Measurements from ENCODE around the gene PTGR1.
A peak's percentile ranks its signal among the peaks of the same experiment; 100 is the strongest.
"Not testable (repeated sequence)": the region's sequence is repeated elsewhere in the genome, so short reads cannot be mapped to it uniquely, and the experiment has no call there.

Gene PTGR1
- 0 to 0.72 (median 0) reads per million in 4 experiments for total RNA-seq

DNA sequence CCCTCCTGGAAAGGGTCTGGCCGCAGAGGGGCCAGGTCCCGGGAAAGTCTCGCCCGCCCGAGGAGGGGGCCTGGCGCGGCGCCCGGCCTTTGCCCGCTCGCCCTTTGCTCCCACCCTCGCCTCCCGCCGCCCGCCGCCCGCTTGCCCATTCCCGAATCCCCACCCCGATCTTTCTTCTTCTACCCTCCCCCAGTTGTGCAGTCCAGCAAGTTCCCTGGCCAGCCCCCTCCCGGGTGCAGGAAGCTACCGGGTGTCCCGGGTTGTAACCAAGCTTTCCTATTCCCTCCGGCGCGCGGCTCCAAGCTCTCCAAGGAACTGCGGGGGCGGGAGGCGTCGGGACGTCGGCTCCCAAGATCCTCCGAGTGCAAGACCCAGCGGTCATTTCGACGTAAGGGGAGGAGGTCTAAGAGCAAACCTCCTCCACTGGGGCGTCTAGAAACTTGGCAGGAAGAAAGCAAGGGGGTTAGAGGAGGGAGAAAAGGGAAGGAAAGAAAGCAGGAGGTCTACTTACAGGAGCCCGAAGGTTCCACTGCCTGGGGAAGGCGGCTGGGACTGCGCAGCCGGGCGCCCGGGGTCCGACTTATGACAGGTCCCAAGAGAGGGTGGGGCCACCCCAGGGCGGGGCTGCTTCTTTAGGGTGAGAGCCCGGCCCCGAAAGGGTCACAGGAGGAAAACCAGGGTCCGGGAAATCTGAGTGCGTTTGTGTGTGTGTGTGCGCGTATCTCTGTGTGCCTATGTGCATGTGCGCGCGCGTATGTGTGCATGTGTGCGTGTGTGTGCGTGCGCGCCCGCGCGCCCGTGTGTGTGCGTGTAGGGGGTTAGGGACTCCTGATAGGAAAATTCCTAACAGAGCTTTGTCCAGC lies at the start of gene PTGR1:
Gene PTGR1, minus strand, starts transcription at position 556 of the 863 bp plus-strand sequence. CDS start 2,225 bp downstream, outside the sequence.
- no peak for DNase-seq

DNA sequence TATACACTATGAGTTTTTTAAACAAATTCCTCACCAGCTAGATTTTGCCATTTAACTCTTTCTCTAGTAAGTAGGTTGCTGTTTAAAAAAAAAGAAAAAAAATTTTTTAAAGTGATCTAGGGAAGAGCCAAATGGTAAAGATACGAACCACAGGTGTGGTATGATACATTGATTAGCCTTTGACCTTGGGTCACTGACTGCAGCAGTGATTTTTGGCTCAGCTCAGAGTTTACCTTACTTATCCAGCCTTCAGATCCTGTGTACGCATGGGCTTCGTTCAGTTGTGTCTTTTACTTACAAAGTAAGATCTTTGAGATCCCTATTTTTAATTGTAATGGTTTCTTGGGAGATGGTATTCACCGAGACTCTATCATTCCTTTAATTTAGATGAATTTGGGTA lies 49.6 kb upstream of the PTGR1 start:
- no peak for DNase-seq

DNA sequence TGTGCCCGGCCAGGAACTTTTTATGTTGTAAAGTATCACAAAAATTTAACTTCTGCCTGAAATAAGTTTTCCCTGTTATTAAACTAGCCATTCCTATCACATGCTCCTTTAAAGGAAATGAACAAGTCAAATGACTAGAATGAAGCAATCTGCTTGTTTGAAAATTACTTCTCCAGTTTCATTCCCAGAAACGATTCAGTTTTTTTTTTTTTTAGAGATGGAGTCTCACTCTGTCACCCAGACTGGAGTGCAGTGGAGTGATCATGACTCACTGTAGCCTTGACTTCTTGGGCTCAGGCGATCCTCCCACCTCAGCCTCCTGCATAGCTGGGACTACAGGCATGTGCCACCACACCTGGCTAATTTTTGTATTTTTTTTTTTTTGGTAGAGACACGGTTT lies 48.6 kb upstream of the PTGR1 start:
- no peak for DNase-seq

DNA sequence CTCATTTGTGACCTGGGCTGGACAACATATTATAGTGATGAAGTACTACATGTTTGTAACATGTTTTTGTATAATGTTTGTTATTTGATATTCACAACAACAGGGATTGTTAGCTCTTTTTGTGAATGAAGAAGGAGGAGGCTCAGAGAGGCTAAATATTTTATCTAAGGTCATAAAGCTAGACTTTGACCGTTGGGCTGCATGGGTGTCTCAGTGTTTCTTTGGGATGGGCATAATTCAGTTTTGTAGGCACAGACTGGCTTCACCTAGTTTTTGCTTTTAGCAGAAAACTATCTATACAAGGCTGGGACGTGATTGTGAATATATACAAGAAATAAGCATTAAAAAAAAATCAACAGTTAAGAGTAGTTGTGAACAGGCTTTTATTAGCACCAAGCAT lies 47.0 kb upstream of the PTGR1 start:
- no peak for DNase-seq

DNA sequence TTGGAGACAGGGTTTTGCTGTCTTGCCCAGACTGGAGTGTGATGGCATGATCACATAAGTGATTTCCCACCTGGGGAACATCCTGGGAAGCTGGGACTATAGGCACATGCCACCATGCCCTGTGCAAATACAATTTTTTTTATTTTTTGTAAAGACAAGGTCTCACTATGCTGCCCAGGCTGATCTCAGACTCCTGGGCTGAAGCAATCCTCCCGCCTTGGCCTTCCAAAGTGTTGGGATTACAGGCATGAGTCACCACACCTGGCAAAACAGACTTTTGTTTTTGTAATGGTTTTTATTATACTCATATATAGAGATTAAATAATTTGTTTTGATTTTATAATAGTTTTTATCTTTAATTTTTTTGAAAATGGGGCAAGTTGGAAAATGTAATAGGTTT lies 46.4 kb upstream of the PTGR1 start:
- no peak for DNase-seq

DNA sequence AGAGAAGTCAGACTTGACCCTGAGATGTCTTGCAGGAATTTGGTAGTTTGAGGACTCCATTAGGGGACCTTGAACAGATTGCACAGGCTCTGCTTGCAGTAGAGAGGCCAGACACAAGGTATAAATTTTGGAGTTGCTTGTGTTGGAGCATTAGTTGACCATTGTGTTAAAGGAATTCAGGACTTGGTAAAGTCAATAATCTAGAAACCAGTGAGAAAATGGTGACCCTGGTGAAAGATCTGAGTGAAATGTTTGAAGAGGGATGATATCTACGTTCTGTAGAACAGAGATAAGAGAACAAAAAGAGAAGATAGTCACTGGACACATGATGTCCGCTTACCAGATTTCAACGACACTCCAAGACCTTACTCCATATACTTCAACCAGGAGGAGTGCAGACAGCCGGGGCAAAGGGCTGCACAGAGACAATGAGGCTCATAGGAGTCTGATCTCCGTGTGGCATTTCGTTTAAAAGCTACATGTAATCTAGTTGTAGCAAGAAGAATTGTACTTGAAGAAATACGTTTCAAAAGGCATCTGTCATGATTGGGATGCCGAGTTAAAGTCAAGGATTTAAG lies 44.8 kb upstream of the PTGR1 start:
- no peak for DNase-seq

DNA sequence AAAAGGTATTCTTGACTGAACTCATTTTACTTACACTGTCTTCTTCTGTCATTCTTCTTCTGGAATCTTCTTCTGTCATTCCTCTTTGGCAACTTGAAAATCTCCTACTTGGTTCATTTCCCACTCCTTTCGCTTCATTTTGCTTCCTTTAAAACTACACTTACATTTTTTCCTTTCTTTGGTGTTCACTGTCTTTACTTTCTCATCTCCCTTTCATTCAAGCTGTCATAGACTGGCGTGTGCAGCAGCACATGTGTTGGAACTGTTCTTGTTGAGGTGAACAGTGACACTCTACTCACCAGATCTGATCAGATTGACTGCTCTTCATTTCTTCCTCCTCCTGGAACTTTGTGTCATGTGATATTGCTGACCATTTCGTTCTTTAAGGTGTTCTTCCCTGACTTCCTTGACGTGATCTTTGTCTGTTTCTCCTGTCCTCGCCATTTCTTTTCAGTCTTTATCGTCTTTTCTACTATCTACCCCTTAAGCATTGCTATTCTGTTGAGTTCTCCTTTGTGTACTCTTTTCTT lies 38.0 kb upstream of the PTGR1 start:
- no peak for DNase-seq

DNA sequence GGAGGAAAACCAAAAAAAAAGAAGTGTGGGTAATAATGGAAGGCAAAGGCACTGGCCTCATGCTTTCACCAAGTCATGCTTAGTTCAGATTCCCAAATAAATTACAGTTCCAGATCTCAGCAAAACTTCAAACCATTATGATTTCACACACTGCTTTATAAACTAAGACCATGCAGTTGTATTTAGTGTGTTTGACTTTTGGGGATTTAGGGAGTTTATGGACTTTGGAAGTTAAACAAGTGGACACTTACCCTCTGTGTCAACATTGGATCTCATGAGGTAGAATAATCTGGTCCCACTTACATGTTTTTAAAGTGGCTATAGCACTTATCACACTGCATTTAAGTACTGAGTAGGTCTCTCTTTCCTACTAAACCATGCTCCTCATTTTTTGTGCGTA lies 35.4 kb upstream of the PTGR1 start:
- no peak for DNase-seq

DNA sequence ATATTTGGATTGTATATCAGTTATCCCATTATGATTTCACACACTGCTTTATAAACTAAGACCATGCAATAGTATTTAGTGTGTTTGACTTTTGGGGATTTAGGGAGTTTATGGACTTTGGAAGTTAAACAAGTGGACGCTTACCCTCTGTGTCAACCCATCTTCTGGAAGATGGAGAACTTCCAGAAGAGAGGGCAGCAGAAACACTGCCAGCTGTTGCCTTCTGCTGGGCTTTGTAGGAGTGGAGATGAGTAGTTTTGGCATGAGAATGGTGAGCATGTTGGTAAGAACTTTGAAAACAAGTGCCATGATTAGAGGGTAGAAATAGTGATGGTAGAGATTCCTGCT lies 33.9 kb upstream of the PTGR1 start:
- DNase-seq = no peak

DNA sequence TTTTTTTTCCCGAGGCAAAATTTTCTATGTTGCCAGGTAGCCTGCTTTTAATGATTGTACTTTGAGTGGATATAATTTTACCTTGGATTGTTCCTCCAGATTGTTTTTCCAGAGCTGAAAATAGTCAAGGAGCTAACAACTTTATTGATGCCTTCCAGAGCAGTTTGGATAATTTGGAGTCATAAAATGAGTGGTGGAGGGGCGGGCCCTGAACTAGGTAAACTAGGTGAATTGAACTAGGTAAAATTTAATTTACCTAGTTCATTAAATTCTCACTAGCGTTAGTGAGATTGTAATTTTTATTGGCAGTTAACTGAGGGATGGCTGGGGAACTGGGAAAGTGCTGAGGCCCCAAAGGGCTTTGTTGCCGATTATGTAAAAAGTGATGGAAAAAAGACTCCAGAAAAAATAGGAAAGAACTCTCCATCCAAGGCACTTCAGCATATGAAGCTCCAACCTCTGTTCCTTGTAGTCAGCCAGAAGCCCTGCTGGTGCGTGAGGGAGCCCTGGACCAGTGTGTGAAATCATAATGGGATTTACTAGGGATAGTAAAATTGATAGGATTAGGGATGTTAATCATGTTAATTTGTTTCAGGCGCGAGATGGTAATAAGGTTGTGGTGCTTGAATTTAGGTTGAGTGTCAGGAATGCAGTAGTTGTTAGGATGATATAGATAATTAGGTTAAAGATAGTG lies 33.4 kb upstream of the PTGR1 start:
- DNase-seq = no peak

DNA sequence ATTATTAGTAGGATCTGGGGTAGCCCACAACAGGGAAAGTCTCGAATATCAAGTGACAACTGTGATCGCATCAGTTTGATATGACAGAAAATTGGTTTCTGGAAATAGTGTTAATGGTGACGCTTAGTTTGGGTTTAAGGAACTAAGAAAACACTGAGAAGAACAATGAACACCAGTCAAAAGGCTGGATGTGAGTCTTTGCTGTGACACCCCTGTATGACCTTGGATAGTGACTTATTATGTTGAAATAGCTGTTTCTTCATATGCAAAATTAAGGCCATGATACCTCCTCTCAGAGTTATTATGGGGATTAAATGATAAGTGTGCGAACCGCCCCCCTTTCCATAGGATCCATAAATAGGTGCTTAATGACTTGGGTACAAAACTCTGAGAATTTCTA lies 32.6 kb upstream of the PTGR1 start:
- no peak for DNase-seq

DNA sequence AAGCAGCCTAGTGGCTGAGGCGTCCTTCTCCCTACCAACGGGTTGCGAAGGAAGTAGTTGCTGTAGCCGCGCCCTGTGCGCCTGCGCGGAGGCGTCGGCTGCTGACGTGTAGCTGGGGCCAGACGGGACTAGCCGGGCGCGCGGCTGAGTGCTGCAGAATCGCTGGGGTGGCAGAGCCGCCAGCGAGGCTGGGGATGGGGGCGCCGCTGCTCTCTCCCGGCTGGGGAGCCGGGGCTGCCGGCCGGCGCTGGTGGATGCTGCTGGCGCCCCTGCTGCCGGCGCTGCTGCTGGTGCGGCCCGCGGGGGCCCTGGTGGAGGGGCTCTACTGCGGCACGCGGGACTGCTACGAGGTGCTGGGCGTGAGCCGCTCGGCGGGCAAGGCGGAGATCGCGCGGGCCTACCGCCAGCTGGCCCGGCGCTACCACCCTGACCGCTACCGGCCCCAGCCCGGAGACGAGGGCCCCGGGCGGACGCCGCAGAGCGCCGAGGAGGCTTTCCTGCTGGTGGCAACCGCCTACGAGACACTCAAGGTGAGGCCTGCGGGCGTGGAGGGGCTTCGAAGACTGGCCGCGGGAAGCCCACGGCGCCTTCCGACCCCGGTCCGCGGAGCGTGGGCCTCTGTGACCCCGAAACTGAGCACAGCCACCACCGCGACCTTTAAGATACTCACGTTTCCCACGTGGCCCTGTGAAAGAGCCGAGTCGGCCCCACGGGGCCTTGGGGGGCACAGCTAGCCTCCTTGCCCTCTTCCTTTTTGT lies 31.9 kb upstream of the PTGR1 start, which contains the start of gene DNAJC25:
Gene DNAJC25, plus strand, starts transcription at position 121 of the 758 bp plus-strand sequence. Its CDS starts 74 bp downstream, at position 195.
- DNase-seq = peak; percentile 95

DNA sequence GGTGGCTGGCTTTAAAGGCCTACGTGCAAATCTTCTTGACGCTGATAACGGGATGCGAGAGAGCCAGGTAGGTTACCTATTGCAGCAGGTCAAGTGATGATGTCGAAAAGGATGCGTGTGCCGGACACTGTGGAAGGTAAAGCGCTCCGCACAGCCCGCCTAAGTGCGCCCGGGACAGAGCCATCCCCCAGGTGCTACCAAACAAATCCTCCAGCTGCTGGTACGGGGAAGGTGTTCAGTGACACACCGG lies 31.4 kb upstream of the PTGR1 start:
- DNase-seq = no peak

DNA sequence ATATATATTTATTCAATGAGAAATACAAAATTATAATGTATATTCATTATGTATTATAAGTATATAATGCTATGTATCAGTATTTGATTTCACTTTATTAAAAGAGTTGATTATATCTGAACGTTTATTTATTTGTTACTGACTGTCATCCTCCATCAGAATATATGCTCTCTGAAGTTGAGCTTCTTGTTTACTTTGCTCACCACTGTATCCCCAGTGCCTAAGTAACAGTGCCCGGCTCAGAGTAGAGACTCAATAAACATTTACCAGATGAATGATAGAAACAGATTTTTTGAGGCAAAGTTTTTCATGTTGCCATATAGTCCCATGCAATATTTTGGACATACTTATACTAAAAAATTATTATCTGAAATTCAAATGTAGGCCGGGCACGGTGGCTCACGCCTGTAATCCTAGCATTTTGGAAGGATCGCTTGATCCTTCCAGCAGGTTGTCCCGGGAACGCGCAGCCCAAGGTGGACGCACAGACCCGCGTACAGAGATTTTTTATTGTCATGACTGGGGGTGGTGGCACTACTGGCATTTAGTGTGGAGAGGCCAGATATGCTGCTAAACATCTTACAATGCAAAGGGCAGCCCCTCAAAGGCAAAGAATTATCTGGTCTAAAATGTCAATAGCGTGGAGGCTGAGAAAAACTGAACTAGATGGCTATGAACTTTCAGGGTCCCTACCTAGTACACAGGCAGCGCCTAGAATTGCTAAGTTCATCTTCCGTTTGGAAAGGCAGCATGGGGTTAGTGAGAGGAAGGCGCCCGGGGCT lies 30.9 kb upstream of the PTGR1 start:
- no peak for DNase-seq

DNA sequence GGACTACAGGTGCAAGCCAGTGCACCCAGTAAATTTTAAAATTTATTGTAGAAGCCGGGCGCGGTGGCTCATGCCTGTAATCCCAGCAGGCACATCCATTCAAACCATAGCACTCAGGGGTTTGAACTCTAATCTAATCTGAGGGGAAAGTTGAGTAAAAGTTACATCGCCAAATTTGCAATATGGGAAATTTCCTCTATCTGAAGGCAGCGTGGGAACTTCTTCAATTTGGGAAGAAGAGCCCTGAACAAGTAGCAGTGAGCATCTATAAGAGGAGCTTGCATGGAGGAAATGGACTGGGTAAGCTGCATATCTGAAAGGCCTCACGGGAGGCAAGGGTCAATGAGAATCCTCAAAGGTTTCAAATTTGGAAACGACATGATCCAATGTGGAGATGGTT lies 29.0 kb upstream of the PTGR1 start:
- DNase-seq = no peak

DNA sequence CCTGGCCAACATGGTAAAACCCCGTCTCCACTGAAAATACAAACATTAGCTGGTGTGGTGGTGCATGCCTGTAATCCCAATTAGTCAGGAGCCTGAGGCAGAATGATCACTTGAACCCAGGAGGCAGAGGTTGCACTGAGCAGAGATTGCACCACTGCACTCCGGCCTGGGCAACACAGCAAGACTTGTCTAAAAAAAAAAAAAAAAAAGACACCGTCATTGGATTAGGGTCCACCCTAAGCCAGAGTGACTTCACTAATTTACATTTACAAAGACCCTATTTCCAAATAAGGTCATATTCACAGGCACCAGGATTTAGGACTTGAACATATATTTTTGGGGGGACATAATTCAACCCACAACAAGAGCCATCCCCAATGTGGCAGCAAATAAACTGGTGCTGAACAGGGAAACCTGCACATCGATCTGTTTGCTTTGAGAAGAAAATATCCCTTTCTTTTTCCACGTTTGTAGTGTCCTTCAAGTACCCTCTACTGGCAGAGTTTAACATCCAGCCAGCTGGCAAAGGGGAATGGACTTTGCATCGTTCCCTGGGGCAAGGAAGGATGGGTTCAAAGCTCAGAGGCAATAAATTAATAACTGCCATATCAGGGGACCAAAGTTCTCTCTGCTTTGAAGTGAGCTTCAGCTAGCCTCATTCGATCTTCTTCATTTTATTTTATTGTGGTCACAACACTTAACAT lies 28.0 kb upstream of the PTGR1 start:
- DNase-seq = no peak

DNA sequence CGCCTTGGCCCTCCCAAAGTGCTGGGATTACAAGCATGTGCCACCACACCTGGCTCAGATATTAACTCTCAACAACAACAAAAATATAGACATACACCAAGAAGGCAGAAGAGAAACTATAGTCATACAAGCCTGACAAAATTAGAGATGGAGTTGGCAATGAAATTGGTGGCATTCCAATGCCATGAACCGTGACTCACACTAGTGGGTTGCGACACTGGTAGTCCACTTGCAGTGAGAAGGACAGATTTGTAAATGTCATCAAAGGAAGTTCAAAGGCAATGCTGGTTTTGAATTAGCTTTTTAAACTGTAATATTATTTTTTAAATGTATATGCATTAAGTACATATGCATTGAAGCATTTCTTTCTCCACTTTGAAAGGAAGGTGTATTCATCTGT lies 23.2 kb upstream of the PTGR1 start:
- DNase-seq = no peak

DNA sequence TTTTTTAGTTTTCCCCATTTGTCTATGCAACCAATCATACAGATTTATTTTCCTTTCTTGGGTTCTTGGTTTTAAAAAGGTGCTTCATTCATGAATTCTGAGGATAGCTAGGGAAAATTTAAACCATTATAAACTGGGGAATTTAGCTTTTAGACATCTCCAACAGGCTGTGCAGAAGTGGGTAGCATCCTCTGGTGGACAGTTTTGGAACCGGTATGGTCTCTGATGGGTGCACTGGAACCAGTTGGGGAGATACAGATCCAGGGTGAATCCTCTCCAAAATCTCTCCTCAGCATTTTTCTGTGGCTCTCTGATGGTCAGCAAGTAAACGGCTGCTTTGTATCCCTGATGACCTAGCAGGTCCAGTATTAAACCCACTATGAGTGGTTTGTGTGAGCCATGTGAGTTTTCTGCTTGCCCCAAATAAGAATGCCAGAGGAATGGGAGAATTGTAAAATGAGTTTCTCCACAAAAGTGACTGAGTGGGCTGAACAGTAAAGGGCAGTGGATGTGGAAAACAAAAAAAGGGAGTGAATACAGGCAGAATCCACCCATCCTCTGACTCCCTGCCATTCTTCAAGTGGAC lies 22.5 kb upstream of the PTGR1 start:
- no peak for DNase-seq

DNA sequence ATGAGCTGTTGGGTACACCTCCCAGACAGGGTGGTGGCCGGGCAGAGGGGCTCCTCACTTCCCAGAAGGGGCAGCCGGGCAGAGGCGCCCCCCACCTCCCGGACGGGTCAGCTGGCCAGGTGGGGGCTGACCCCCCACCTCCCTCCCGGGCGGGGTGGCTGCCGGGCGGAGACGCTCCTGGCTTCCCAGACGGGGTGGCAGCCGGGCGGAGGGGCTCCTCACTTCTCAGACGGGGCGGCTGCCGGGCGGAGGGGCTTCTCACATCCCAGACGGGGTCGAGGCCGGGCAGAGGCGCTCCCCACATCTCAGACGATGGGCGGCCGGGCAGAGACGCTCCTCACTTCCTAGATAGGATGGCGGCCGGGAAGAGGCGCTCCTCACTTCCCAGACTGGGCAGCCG lies 17.9 kb upstream of the PTGR1 start:
- DNase-seq = not testable (repeated sequence)

DNA sequence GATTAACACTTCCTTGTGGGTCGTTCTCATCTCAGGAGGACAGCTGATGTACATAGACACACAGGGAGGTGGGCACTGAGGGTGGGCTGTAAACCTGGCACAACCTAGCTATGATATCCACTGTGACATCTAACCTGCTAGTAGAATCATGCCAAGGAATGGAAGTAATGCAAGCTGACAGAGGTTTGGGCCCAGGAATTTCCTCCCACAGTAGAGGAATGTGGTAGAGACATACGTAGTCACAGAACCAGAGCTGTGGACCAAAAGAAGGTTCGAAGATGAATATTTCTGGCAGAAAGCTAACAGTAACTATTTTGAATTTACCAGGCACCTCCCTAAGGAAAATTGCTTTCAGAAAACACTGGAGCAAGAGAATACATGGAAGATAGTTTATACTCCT lies 16.5 kb upstream of the PTGR1 start:
- DNase-seq = no peak

DNA sequence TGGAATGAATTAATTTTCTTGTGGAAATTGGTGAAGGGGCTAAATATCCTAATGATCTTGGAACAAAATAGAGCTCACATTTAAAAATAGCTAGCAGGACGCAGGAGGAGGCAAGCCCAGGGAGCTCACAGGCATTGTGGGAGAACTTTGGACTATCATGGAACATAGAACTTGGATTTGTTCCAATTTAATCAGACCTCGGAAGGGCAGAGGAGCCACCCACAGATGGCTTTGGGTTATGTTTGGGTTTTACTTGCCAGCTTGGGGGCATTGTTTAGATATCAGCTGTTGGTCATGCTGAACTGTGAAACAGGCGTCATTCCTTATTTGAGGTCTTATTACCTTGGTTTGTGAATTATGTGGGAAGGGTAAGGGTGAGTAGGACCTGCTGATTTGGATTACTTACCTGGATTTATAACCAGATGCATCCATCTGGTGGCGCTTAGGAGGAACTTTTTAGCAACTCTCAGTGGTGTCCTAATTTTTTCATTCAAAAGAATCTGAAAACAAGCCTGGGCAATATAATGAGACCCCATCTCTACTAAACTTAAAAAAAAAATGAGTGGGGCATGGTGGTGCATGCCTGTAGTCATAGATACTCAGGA lies 14.1 kb upstream of the PTGR1 start:
- no peak for DNase-seq
